IMR-90 (cell line): ENCODE measurements around the gene PRKCB. TPM values are rescaled to one million over a fixed set of nuclear protein-coding genes. Genes with fewer than 3 reads are reported as not detected.

Source experiments
- ATAC-seq: fragments of 200-7000 bp; cut with Tn5 transposase; 2 replicates; pipeline ENCODE4 v1.9.1; 2020; ENCODE audit warnings: low read depth, mild to moderate bottlenecking, moderate library complexity
- BruUV-seq: library from RNA; stranded (reverse); fragments of 400-500 nt; replicated peaks from 2 replicates; lab custom pipeline; 2021; lab: Mats Ljungman, UMichigan
- CTCF ChIA-PET: fragments of 300-600 bp; formaldehyde crosslinking; extraction: SDS; loops from one replicate; lab custom pipeline; 2021; ENCODE audit warnings: antibody characterized with exemption; lab: Yijun Ruan, JAX
- POLR2A ChIA-PET: fragments of 300-600 bp; sonication (Branson Sonifier 250); formaldehyde crosslinking; loops from one replicate; lab custom pipeline; 2022; ENCODE audit warnings: antibody characterized with exemption; ENCODE audit not compliant: unreplicated experiment; lab: Charles Lee
- DNase-seq: peaks from one replicate; pipeline ENCODE4 v3.0.0; 2013
- H2AFZ ChIP-seq: replicated peaks from 2 replicates; pipeline ENCODE3; 2013; ENCODE audit warnings: low read length, mild to moderate bottlenecking; ENCODE audit not compliant: poor library complexity
- H2AK5ac ChIP-seq: 2 replicates; pipeline ENCODE4 v1.6.1; 2013; ENCODE audit warnings: low read depth, low read length, inconsistent platforms
- H2AK9ac ChIP-seq: replicated peaks from 2 replicates; pipeline ENCODE3; 2013; ENCODE audit warnings: mild to moderate bottlenecking, low read depth, low read length, moderate library complexity; ENCODE audit not compliant: poor library complexity
- H2BK120ac ChIP-seq: 2 replicates; pipeline ENCODE4 v1.6.1; 2013; ENCODE audit warnings: low read depth, low read length, inconsistent platforms
- H2BK15ac ChIP-seq: 3 replicates; pipeline ENCODE4 v1.6.1; 2013; ENCODE audit warnings: low read depth, low read length, inconsistent platforms
- H2BK20ac ChIP-seq: 2 replicates; pipeline ENCODE4 v1.6.1; 2013; ENCODE audit warnings: low read depth, mild to moderate bottlenecking, inconsistent platforms, low read length, moderate library complexity
- H2BK5ac ChIP-seq: 2 replicates; pipeline ENCODE4 v1.6.1; 2013; ENCODE audit warnings: mild to moderate bottlenecking, low read depth, low read length, inconsistent platforms; ENCODE audit not compliant: poor library complexity, severe bottlenecking
- H3K14ac ChIP-seq: replicated peaks from 2 replicates; pipeline ENCODE4 v1.6.1; 2013; ENCODE audit warnings: low read depth, low read length, inconsistent platforms
- H3K18ac ChIP-seq: 2 replicates; pipeline ENCODE4 v1.6.1; 2013; ENCODE audit warnings: low read depth, low read length, control low read depth
- H3K23ac ChIP-seq: 2 replicates; pipeline ENCODE4 v1.6.1; 2013; ENCODE audit warnings: low read depth, low read length, inconsistent platforms
- H3K27ac ChIP-seq: 2 replicates; pipeline ENCODE4 v1.5.1; 2013; ENCODE audit warnings: mild to moderate bottlenecking, control low read depth, low read length; ENCODE audit not compliant: insufficient read depth
- H3K27me3 ChIP-seq: 2 replicates; pipeline ENCODE4 v1.6.1; 2013; ENCODE audit warnings: low read length; ENCODE audit not compliant: control insufficient read depth, insufficient read depth
- H3K36me3 ChIP-seq: 2 replicates; pipeline ENCODE4 v1.6.1; 2013; ENCODE audit warnings: low read length, mixed read lengths; ENCODE audit not compliant: control insufficient read depth, insufficient read depth
- H3K4ac ChIP-seq: 2 replicates; pipeline ENCODE4 v1.6.1; 2013; ENCODE audit warnings: low read depth, low read length, inconsistent platforms
- H3K4me1 ChIP-seq: 2 replicates; pipeline ENCODE4 v1.6.1; 2013; ENCODE audit warnings: low read length, mixed read lengths; ENCODE audit not compliant: control insufficient read depth, insufficient read depth
- H3K4me2 ChIP-seq: 2 replicates; pipeline ENCODE4 v1.6.1; 2013; ENCODE audit warnings: low read depth, mild to moderate bottlenecking, control low read depth, low read length, moderate library complexity
- H3K4me3 ChIP-seq: 2 replicates; pipeline ENCODE4 v1.5.1; 2013; ENCODE audit warnings: low read depth, mild to moderate bottlenecking, control low read depth, low read length, moderate library complexity; ENCODE audit not compliant: insufficient read depth
- H3K56ac ChIP-seq: 2 replicates; pipeline ENCODE4 v1.6.1; 2013; ENCODE audit warnings: low read length, inconsistent platforms; ENCODE audit not compliant: insufficient read depth; ENCODE audit errors: extremely low read depth
- H3K79me1 ChIP-seq, 2 experiments: 2 replicates each; pipeline ENCODE4 v1.6.1; 2013; ENCODE audit warnings: low read length in 2 of 2, inconsistent platforms in 1 of 2, low read depth in 1 of 2
- H3K9ac ChIP-seq: 2 replicates; pipeline ENCODE4 v1.6.1; 2013; ENCODE audit warnings: low read depth, low read length, control low read depth
- H3K9me1 ChIP-seq: 2 replicates; pipeline ENCODE4 v1.6.1; 2013; ENCODE audit warnings: low read length, inconsistent platforms; ENCODE audit not compliant: insufficient read depth
- H3K9me3 ChIP-seq: 2 replicates; pipeline ENCODE4 v1.6.1; 2013; ENCODE audit warnings: low read length; ENCODE audit not compliant: control insufficient read depth, insufficient read depth
- H4K20me1 ChIP-seq: 2 replicates; pipeline ENCODE4 v1.6.1; 2013; ENCODE audit warnings: low read length, inconsistent platforms; ENCODE audit not compliant: insufficient read depth
- H4K5ac ChIP-seq: 2 replicates; pipeline ENCODE4 v1.6.1; 2013; ENCODE audit warnings: mild to moderate bottlenecking, low read depth, low read length, control low read depth
- H4K8ac ChIP-seq, 2 experiments: 2 replicates each; pipeline ENCODE4 v1.6.1; 2013; ENCODE audit warnings: low read depth in 2 of 2, low read length in 2 of 2, control low read depth in 1 of 2, inconsistent platforms in 1 of 2
- H4K91ac ChIP-seq: 2 replicates; pipeline ENCODE4 v1.6.1; 2013; ENCODE audit warnings: low read depth, low read length, inconsistent platforms; ENCODE audit not compliant: insufficient read depth
- BHLHE40 ChIP-seq: fragments of 150-350 bp; IDR thresholded peaks from 2 replicates; pipeline ENCODE4 v1.6.1; 2016; ENCODE audit warnings: mild to moderate bottlenecking, low read depth, low read length
- CEBPB ChIP-seq: IDR thresholded peaks from 2 replicates; pipeline ENCODE4 v1.6.1; 2012; ENCODE audit warnings: low read depth, low read length, improper control_type of control experiment
- CHD1 ChIP-seq: IDR thresholded peaks from 2 replicates; pipeline ENCODE4 v1.6.1; 2012; ENCODE audit warnings: low read depth, low read length, improper control_type of control experiment
- CTCF ChIP-seq: conservative IDR thresholded peaks from 2 replicates; pipeline ENCODE4 v1.5.1; 2012; ENCODE audit warnings: mild to moderate bottlenecking, low read depth, low read length, improper control_type of control experiment
- ELK1 ChIP-seq: fragments of 150-350 bp; IDR thresholded peaks from 2 replicates; pipeline ENCODE4 v1.6.1; 2016; ENCODE audit warnings: low read depth, mild to moderate bottlenecking, low read length, moderate library complexity, borderline replicate concordance
- FOS ChIP-seq: fragments of 150-350 bp; IDR thresholded peaks from 2 replicates; pipeline ENCODE4 v1.6.1; 2016; ENCODE audit warnings: low read depth, low read length
- MAFK ChIP-seq: IDR thresholded peaks from 2 replicates; pipeline ENCODE4 v1.6.1; 2012; ENCODE audit warnings: low read depth, low read length, improper control_type of control experiment
- MAZ ChIP-seq: IDR thresholded peaks from 2 replicates; pipeline ENCODE4 v1.6.1; 2012; ENCODE audit warnings: low read depth, mild to moderate bottlenecking, low read length, improper control_type of control experiment, moderate library complexity, borderline replicate concordance
- MXI1 ChIP-seq: IDR thresholded peaks from 2 replicates; pipeline ENCODE4 v1.6.1; 2012; ENCODE audit warnings: low read depth, mild to moderate bottlenecking, low read length, moderate library complexity, borderline replicate concordance
- POLR2A ChIP-seq: IDR thresholded peaks from 2 replicates; pipeline ENCODE4 v1.6.1; 2012; ENCODE audit warnings: mild to moderate bottlenecking, low read depth, low read length
- RAD21 ChIP-seq: IDR thresholded peaks from 2 replicates; pipeline ENCODE4 v1.6.1; 2012; ENCODE audit warnings: low read length, improper control_type of control experiment
- RCOR1 ChIP-seq: IDR thresholded peaks from 2 replicates; pipeline ENCODE4 v1.6.1; 2012; ENCODE audit warnings: mild to moderate bottlenecking, low read length, improper control_type of control experiment; ENCODE audit not compliant: insufficient replicate concordance
- RFX5 ChIP-seq: IDR thresholded peaks from 2 replicates; pipeline ENCODE4 v1.8.0; 2012; ENCODE audit warnings: low read depth, mild to moderate bottlenecking, low read length, moderate library complexity
- USF2 ChIP-seq: fragments of 150-350 bp; IDR thresholded peaks from 2 replicates; pipeline ENCODE4 v1.6.1; 2017; ENCODE audit warnings: mild to moderate bottlenecking, antibody characterized with exemption, low read length, low read depth
- WGBS, 2 experiments: methylation state at CpG; one replicate each; pipeline versions ENCODE4 v1.1.5 to v1.1.7; 2013; ENCODE audit warnings: missing lambda C conversion rate in 2 of 2; ENCODE audit not compliant: insufficient read length in 1 of 2; ENCODE audit errors: extremely low coverage in 2 of 2; 5-methylcytosine and 5-hydroxymethylcytosine counted together
- dilution Hi-C: fragments of 300-500 bp; cut with HindIII; formaldehyde crosslinking; loops from one replicate; pipeline ENCODE4 v1.14.3; 2018; ENCODE audit warnings: low sequenced_read_pairs; ENCODE audit not compliant: unreplicated experiment
- in situ Hi-C: fragments of 300-500 bp; cut with MboI; formaldehyde crosslinking; loops from 3 replicates; pipeline ENCODE4 v1.14.3; 2019; ENCODE audit warnings: low sequenced_read_pairs, inconsistent platforms, mixed read lengths
- intact Hi-C: fragments of 100-400 bp; cut with micrococcal nuclease; formaldehyde crosslinking; loops from 2 replicates; pipeline ENCODE4 v1.10.0; 2022
- polyA plus RNA-seq, 3 experiments: library from polyadenylated mRNA; depleted of rRNA; stranded (reverse); fragments of >200 nt; gene quantifications; 2 replicates each; pipeline ENCODE4 v1.2.3, GENCODE V29; 2012; ENCODE audit warnings: low replicate concordance in 1 of 3
- total RNA-seq: library from RNA; depleted of rRNA; stranded (reverse); fragments of >200 nt; gene quantifications from 2 replicates; pipeline ENCODE4 v1.2.3, GENCODE V29; 2012

Gene PRKCB
- total and polyA plus RNA-seq, 2 of the 4 experiments (the other 2 are of a cell fraction), result under 0.01 TPM; not detected in 1

GRCh38 chr16:24118126-24118821 is 282.5 kb downstream of the PRKCB start:
- no peak overlapping the region for H2AK9ac ChIP-seq
- H4K8ac ChIP-seq, result no peak overlapping the region
- no peaks in the 10 kb centered on the region for H3K9me1 ChIP-seq
- H2AFZ ChIP-seq, result no peak overlapping the region
- H2BK20ac ChIP-seq, result no peak overlapping the region
- H3K9me3 ChIP-seq, result no peaks in the 10 kb centered on the region
- no peak for TF ChIP-seq MAZ
- TF ChIP-seq ELK1, result no peak
- no peak for TF ChIP-seq CHD1
- TF ChIP-seq BHLHE40, result no peak
- no peak for TF ChIP-seq CEBPB
- TF ChIP-seq FOS, result no peak
- TF ChIP-seq CTCF, result no peak
- TF ChIP-seq POLR2A, result no peak
- no peak for TF ChIP-seq RCOR1
- no peak for TF ChIP-seq MXI1
- no peak for TF ChIP-seq USF2
- no peak for TF ChIP-seq MAFK
- no peak for TF ChIP-seq RFX5
- TF ChIP-seq RAD21, result no peak
- 42% methylated on average over 2 of the region's 7 CpGs; no CpG with 5 or more reads in 1 of the 2 experiments for WGBS, 2 experiments
- no peak overlapping the region for H3K4me2 ChIP-seq
- no peak overlapping the region for H3K4ac ChIP-seq
- in situ Hi-C loops (no loop called here), dilution Hi-C loops (no loop called here), intact Hi-C loops (no loop called here)
- no peak overlapping the region for H3K18ac ChIP-seq
- no peaks in the 10 kb centered on the region for H3K36me3 ChIP-seq
- no peak overlapping the region for H2AK5ac ChIP-seq
- no peak overlapping the region for H3K56ac ChIP-seq
- ChIA-PET CTCF (no interaction called here), POLR2A (no interaction called here)
- no peak overlapping the region for H4K5ac ChIP-seq
- H3K14ac ChIP-seq, result no peak overlapping the region
- BruUV-seq, result no TSS peak
- no peaks in the 10 kb centered on the region for H3K79me1 ChIP-seq
- no peaks in the 10 kb centered on the region for H3K27me3 ChIP-seq
- H4K91ac ChIP-seq, result no peak overlapping the region
- no peak overlapping the region for H3K4me3 ChIP-seq
- H2BK120ac ChIP-seq, result no peak overlapping the region
- ATAC-seq (no peak), DNase-seq (no peak)
- H2BK15ac ChIP-seq, result no peak overlapping the region
- no peak overlapping the region for H3K27ac ChIP-seq
- H3K4me1 ChIP-seq, result no peaks in the 10 kb centered on the region
- no peak overlapping the region for H2BK5ac ChIP-seq
- no peaks in the 10 kb centered on the region for H4K20me1 ChIP-seq
- H3K9ac ChIP-seq, result no peak overlapping the region
- no peak overlapping the region for H3K23ac ChIP-seq
